SK-N-SH (cell line): ENCODE results near the gene PKNOX1. TPM values are rescaled to one million over a fixed set of nuclear protein-coding genes. Genes with fewer than 3 reads are reported as not detected.

Experiments used
- CTCF ChIA-PET: fragments of 300-600, 350-600 bp; formaldehyde crosslinking; extraction: SDS; loops from one replicate; lab custom pipeline; 2021; lab: Yijun Ruan, JAX
- POLR2A ChIA-PET: fragments of 350-600 bp; sonication (Branson Sonifier 250); formaldehyde crosslinking; extraction: SDS; loops from one replicate; lab custom pipeline; 2020; ENCODE audit warnings: antibody characterized with exemption, inconsistent platforms; lab: Yijun Ruan, JAX
- DNase-seq: peaks from one replicate; pipeline ENCODE4 v3.0.0; 2012
- H2AFZ ChIP-seq: fragments of 200-600 bp; sonication (generic); 2 replicates; pipeline ENCODE4 v1.8.1; 2016; ENCODE audit warnings: antibody characterized with exemption, mild to moderate bottlenecking, low read depth
- H3F3A ChIP-seq: fragments of 200-600 bp; sonication (generic); replicated peaks from 2 replicates; pipeline ENCODE3; 2016; ENCODE audit warnings: antibody characterized with exemption, mild to moderate bottlenecking; ENCODE audit not compliant: insufficient read depth
- H3K27ac ChIP-seq, 2 experiments: fragments of 200-500 bp in 1 of 2; fragments of 200-600 bp in 1 of 2; sonication (Bioruptor generic) in 1 of 2; sonication (generic), shearing (Covaris generic) in 1 of 2; 2 replicates each; pipeline versions ENCODE4 v1.5.1 to v1.6.1; 2014 to 2016; ENCODE audit warnings: low read depth in 2 of 2, inconsistent platforms in 1 of 2, low read length in 1 of 2, mild to moderate bottlenecking in 1 of 2, mixed read lengths in 1 of 2
- H3K27me3 ChIP-seq: fragments of 200-600 bp; sonication (generic), shearing (Covaris generic); 2 replicates; pipeline ENCODE4 v1.6.1; 2016; ENCODE audit warnings: mixed run types; ENCODE audit not compliant: insufficient read depth
- H3K36me3 ChIP-seq, 2 experiments: fragments of 200-500 bp in 1 of 2; fragments of 200-600 bp in 1 of 2; sonication (Bioruptor generic) in 1 of 2; sonication (generic) in 1 of 2; replicated peaks in 1 of 2; 2 replicates each; pipeline versions ENCODE3 to v1.5.1; 2014 to 2016; ENCODE audit warnings: low read length in 1 of 2, mild to moderate bottlenecking in 1 of 2; ENCODE audit not compliant: insufficient read depth in 2 of 2, control insufficient read depth in 1 of 2
- H3K4me1 ChIP-seq, 2 experiments: fragments of 200-500 bp in 1 of 2; fragments of 200-600 bp in 1 of 2; sonication (Bioruptor generic) in 1 of 2; sonication (generic), shearing (Covaris generic) in 1 of 2; 2 replicates each; pipeline versions ENCODE4 v1.5.1 to v1.6.1; 2014 to 2016; ENCODE audit warnings: low read depth in 1 of 2, low read length in 1 of 2, mixed run types in 1 of 2; ENCODE audit not compliant: insufficient read depth in 2 of 2, control insufficient read depth in 1 of 2
- H3K4me2 ChIP-seq: fragments of 200-600 bp; sonication (generic), shearing (Covaris generic); 2 replicates; pipeline ENCODE4 v1.6.1; 2017; ENCODE audit warnings: mixed run types
- H3K4me3 ChIP-seq, 2 experiments: fragments of 200-500 bp in 1 of 2; fragments of 200-600 bp in 1 of 2; sonication (Bioruptor generic) in 1 of 2; sonication (generic), shearing (Covaris generic) in 1 of 2; 2 replicates each; pipeline versions ENCODE4 v1.5.1 to v1.8.1; 2014 to 2016; ENCODE audit warnings: low read depth in 2 of 2, inconsistent platforms in 1 of 2, low read length in 1 of 2, mild to moderate bottlenecking in 1 of 2, mixed read lengths in 1 of 2, moderate library complexity in 1 of 2
- H3K79me2 ChIP-seq: fragments of 200-600 bp; sonication (generic); 2 replicates; pipeline ENCODE4 v1.8.1; 2017; ENCODE audit warnings: mild to moderate bottlenecking; ENCODE audit not compliant: insufficient read depth
- H3K9ac ChIP-seq: fragments of 200-600 bp; sonication (generic); 2 replicates; pipeline ENCODE4 v1.6.1; 2017; ENCODE audit warnings: mixed run types
- H3K9me2 ChIP-seq: fragments of 200-600 bp; sonication (generic); 2 replicates; pipeline ENCODE4 v1.6.1; 2017; ENCODE audit warnings: mixed run types
- H3K9me3 ChIP-seq: fragments of 200-600 bp; sonication (generic); 2 replicates; pipeline ENCODE4 v1.6.1; 2017; ENCODE audit warnings: mixed run types, mild to moderate bottlenecking, moderate library complexity
- H4K20me1 ChIP-seq: fragments of 200-600 bp; sonication (generic); 2 replicates; pipeline ENCODE4 v1.6.1; 2017; ENCODE audit warnings: mild to moderate bottlenecking, mixed run types; ENCODE audit not compliant: insufficient read depth
- CHD2 ChIP-seq: fragments of 150-350 bp; IDR thresholded peaks from 2 replicates; pipeline ENCODE4 v1.6.1; 2018; ENCODE audit warnings: low read length; ENCODE audit not compliant: partially characterized antibody
- EP300 ChIP-seq, 2 experiments: IDR thresholded peaks; 2 replicates each; pipeline versions ENCODE4 v1.4.0 to v1.6.1; 2012; ENCODE audit warnings: borderline replicate concordance in 1 of 2, low read depth in 1 of 2, low read length in 1 of 2
- EZH2phosphoT487 ChIP-seq: fragments of 200-600 bp; sonication (generic); IDR thresholded peaks from 2 replicates; pipeline ENCODE4 v1.6.1; 2017; ENCODE audit warnings: low read depth, mixed run types, mild to moderate bottlenecking, antibody characterized with exemption, moderate library complexity, borderline replicate concordance
- FOXJ3 ChIP-seq: sonication (generic); formaldehyde crosslinking; IDR thresholded peaks from 2 replicates; pipeline ENCODE4 v1.5.1; 2020; ENCODE audit warnings: mild to moderate bottlenecking, missing genetic modification reagents
- FOXM1 ChIP-seq: IDR thresholded peaks from 2 replicates; pipeline ENCODE4 v1.4.0; 2012; ENCODE audit warnings: low read depth, mild to moderate bottlenecking
- GABPA ChIP-seq: IDR thresholded peaks from 2 replicates; pipeline ENCODE4 v1.4.0; 2012; ENCODE audit warnings: low read depth, mild to moderate bottlenecking
- GATA2 ChIP-seq: sonication (generic); formaldehyde crosslinking; IDR thresholded peaks from 2 replicates; pipeline ENCODE4 v1.5.0; 2020; ENCODE audit warnings: mild to moderate bottlenecking, missing genetic modification reagents
- NFIC ChIP-seq: IDR thresholded peaks from 2 replicates; pipeline ENCODE4 v1.4.0; 2012; ENCODE audit warnings: borderline replicate concordance
- NRF1 ChIP-seq: IDR thresholded peaks from 2 replicates; pipeline ENCODE4 v1.6.1; 2012; ENCODE audit warnings: low read depth, mild to moderate bottlenecking, low read length
- POLR2AphosphoS5 ChIP-seq: IDR thresholded peaks from 2 replicates; pipeline ENCODE4 v1.6.1; 2012; ENCODE audit warnings: low read depth, low read length
- RAD21 ChIP-seq: IDR thresholded peaks from 2 replicates; pipeline ENCODE4 v1.6.1; 2012; ENCODE audit warnings: mild to moderate bottlenecking, low read length
- RFX5 ChIP-seq: IDR thresholded peaks from 2 replicates; pipeline ENCODE4 v1.6.1; 2012; ENCODE audit warnings: mild to moderate bottlenecking, improper control_type of control experiment, low read length
- SIN3A ChIP-seq: IDR thresholded peaks from 2 replicates; pipeline ENCODE4 v1.6.1; 2012; ENCODE audit warnings: low read depth, mild to moderate bottlenecking, low read length, moderate library complexity, borderline replicate concordance
- SMC3 ChIP-seq: IDR thresholded peaks from 2 replicates; pipeline ENCODE4 v1.6.1; 2012; ENCODE audit warnings: low read depth, low read length, improper control_type of control experiment
- TAF1 ChIP-seq: IDR thresholded peaks from 2 replicates; pipeline ENCODE4 v1.6.1; 2012; ENCODE audit warnings: low read depth, mild to moderate bottlenecking, low read length, moderate library complexity, borderline replicate concordance
- TCF12 ChIP-seq: IDR thresholded peaks from 2 replicates; pipeline ENCODE4 v1.4.0; 2012
- TEAD4 ChIP-seq: IDR thresholded peaks from 2 replicates; pipeline ENCODE4 v1.4.0; 2012; ENCODE audit warnings: mild to moderate bottlenecking, borderline replicate concordance; ENCODE audit not compliant: insufficient read depth
- WGBS: methylation state at CpG from one replicate; pipeline ENCODE4 v1.1.6; 2017; ENCODE audit warnings: low lambda C conversion rate; 5-methylcytosine and 5-hydroxymethylcytosine counted together
- polyA plus RNA-seq, 3 experiments: library from polyadenylated mRNA; depleted of rRNA; stranded (reverse); fragments of >200 nt; gene quantifications; 2 replicates each; pipeline ENCODE4 v1.2.3, GENCODE V29; 2012
- TF ChIP-seq, protein P1 (sequence below): IDR thresholded peaks from 2 replicates; pipeline ENCODE4 v1.4.0; 2012; ENCODE audit warnings: low read depth, borderline replicate concordance
- TF ChIP-seq, protein P2 (sequence below): fragments of 150-350 bp; IDR thresholded peaks from 2 replicates; pipeline ENCODE4 v1.6.1; 2016; ENCODE audit warnings: mild to moderate bottlenecking, low read depth, low read length
- TF ChIP-seq, protein P3 (sequence below): IDR thresholded peaks from 2 replicates; pipeline ENCODE4 v1.4.0; 2012; ENCODE audit warnings: low read depth
- TF ChIP-seq, protein P4 (sequence below): fragments of 200-600 bp; sonication (generic); IDR thresholded peaks from 2 replicates; pipeline ENCODE4 v1.6.1; 2017; ENCODE audit warnings: antibody characterized with exemption, mild to moderate bottlenecking, moderate library complexity
- TF ChIP-seq, protein P5 (sequence below): IDR thresholded peaks from 2 replicates; pipeline ENCODE4; 2012
- TF ChIP-seq, protein P6 (sequence below): IDR thresholded peaks from 2 replicates; pipeline ENCODE4 v1.4.0; 2012; ENCODE audit warnings: low read depth, borderline replicate concordance

Gene PKNOX1
- polyA plus RNA-seq, 1 of the 3 experiments (the other 2 are of a cell fraction) = 21.7 TPM

DNA sequence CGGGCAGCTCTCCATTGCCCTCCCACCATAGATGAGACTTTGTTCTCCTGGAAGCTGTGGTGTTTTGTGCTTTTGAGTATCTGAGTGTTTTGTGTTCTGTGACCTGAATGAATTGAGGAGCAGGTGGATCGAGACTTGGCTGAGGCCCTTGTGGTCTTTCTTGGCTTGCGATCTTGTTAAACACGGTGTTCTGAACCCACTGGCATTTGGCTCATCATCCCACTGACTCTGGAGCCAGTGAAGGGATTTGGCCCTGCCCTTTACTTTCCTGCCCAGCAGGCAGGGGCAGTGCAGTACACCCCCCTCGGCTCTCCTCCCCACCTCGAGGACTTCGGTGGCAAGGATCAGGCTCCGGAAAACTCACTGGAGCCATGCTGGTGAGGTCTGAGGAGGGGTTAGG lies 30.6 kb downstream of the PKNOX1 start:
- no peak overlapping the region for H2AFZ ChIP-seq
- no peak overlapping the region for H3K4me2 ChIP-seq
- WGBS = 84% methylated on average over 8 of the region's 8 CpGs
- H3K4me1 ChIP-seq = peaks cover 0 to 3% of the 10 kb centered on the region in 2 experiments; a peak in 1 of 4 replicates
- POLR2A ChIA-PET = no interaction called here
- H4K20me1 ChIP-seq = no peaks in the 10 kb centered on the region
- H3K9ac ChIP-seq = no peak overlapping the region
- CTCF ChIA-PET = no interaction called here
- no peaks in the 10 kb centered on the region for H3F3A ChIP-seq
- DNase-seq = no peak
- no peaks in the 10 kb centered on the region for H3K79me2 ChIP-seq
- H3K36me3 ChIP-seq = peaks cover under 1 to 7% of the 10 kb centered on the region in 2 experiments
- H3K4me3 ChIP-seq = no peak overlapping the region
- TF ChIP-seq FOXJ3 (CRISPR knock-in tag) (no peak), RAD21 (no peak), TCF12 (no peak), POLR2AphosphoS5 (no peak), GATA2 (CRISPR knock-in tag) (no peak), NRF1 (no peak), CHD2 (no peak), FOXM1 (no peak), EZH2phosphoT487 (no peak), GABPA (no peak)
- TF ChIP-seq, protein P1, sequence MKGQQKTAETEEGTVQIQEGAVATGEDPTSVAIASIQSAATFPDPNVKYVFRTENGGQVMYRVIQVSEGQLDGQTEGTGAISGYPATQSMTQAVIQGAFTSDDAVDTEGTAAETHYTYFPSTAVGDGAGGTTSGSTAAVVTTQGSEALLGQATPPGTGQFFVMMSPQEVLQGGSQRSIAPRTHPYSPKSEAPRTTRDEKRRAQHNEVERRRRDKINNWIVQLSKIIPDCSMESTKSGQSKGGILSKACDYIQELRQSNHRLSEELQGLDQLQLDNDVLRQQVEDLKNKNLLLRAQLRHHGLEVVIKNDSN = no peak
- TF ChIP-seq, protein P2, sequence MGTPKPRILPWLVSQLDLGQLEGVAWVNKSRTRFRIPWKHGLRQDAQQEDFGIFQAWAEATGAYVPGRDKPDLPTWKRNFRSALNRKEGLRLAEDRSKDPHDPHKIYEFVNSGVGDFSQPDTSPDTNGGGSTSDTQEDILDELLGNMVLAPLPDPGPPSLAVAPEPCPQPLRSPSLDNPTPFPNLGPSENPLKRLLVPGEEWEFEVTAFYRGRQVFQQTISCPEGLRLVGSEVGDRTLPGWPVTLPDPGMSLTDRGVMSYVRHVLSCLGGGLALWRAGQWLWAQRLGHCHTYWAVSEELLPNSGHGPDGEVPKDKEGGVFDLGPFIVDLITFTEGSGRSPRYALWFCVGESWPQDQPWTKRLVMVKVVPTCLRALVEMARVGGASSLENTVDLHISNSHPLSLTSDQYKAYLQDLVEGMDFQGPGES = no peak
- TF ChIP-seq, protein P3, sequence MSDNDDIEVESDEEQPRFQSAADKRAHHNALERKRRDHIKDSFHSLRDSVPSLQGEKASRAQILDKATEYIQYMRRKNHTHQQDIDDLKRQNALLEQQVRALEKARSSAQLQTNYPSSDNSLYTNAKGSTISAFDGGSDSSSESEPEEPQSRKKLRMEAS = no peak
- TF ChIP-seq, protein P4, sequence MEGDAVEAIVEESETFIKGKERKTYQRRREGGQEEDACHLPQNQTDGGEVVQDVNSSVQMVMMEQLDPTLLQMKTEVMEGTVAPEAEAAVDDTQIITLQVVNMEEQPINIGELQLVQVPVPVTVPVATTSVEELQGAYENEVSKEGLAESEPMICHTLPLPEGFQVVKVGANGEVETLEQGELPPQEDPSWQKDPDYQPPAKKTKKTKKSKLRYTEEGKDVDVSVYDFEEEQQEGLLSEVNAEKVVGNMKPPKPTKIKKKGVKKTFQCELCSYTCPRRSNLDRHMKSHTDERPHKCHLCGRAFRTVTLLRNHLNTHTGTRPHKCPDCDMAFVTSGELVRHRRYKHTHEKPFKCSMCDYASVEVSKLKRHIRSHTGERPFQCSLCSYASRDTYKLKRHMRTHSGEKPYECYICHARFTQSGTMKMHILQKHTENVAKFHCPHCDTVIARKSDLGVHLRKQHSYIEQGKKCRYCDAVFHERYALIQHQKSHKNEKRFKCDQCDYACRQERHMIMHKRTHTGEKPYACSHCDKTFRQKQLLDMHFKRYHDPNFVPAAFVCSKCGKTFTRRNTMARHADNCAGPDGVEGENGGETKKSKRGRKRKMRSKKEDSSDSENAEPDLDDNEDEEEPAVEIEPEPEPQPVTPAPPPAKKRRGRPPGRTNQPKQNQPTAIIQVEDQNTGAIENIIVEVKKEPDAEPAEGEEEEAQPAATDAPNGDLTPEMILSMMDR = no peak
- H3K9me2 ChIP-seq = no peaks in the 10 kb centered on the region
- H3K27me3 ChIP-seq = no peaks in the 10 kb centered on the region
- H3K27ac ChIP-seq = no peak overlapping the region
- no peaks in the 10 kb centered on the region for H3K9me3 ChIP-seq

DNA sequence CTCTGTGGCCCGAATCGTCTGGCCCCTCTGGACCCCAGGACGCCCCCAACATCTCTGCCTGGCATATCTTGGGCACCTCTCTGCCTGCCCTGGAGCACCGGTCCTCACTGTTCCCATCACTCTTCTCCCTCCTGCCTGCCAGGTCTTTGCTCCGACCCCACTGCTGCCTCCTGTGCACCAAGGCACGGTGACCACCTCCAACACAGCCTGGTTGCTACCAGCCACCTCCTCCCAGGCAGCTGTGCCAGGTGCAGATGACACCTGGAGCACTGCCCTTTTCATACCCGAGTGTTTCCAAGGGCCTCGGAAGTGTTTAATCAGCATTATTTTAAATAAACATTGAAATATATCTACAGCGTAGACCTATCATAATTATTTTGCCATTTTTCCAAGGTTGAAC lies 31.3 kb downstream of the PKNOX1 start:
- Histone ChIP-seq H3K27ac (no peak overlapping the region), H3K9me2 (no peaks in the 10 kb centered on the region), H2AFZ (no peak overlapping the region), H3K79me2 (no peaks in the 10 kb centered on the region), H3K4me3 (no peak overlapping the region), H3K36me3 (peaks cover 2 to 4% of the 10 kb centered on the region in 2 experiments), H3K4me1 (peaks cover 0 to 3% of the 10 kb centered on the region in 2 experiments; a peak in 1 of 4 replicates), H3F3A (no peaks in the 10 kb centered on the region), H3K9ac (no peak overlapping the region), H3K9me3 (no peaks in the 10 kb centered on the region), H3K27me3 (no peaks in the 10 kb centered on the region), H3K4me2 (no peak overlapping the region), H4K20me1 (no peaks in the 10 kb centered on the region)
- WGBS = 84% methylated on average over 9 of the region's 9 CpGs
- ChIA-PET CTCF (interaction anchor here (1.2 kb wide), 1 partner anchor 25 kb away, joined by 3 read pairs; no protein-coding TSS in a partner anchor), POLR2A (no interaction called here)
- TF ChIP-seq SMC3 (no peak), CHD2 (no peak), TEAD4 (no peak), EP300 (IDR thresholded peaks at IDR 0.05; ENCODE audit: borderline replicate concordance in 1 of 2, low read depth in 1 of 2, low read length in 1 of 2) (no peak), TCF12 (no peak), TAF1 (no peak), NFIC (no peak), SIN3A (no peak), RFX5 (no peak)
- TF ChIP-seq, protein P5, sequence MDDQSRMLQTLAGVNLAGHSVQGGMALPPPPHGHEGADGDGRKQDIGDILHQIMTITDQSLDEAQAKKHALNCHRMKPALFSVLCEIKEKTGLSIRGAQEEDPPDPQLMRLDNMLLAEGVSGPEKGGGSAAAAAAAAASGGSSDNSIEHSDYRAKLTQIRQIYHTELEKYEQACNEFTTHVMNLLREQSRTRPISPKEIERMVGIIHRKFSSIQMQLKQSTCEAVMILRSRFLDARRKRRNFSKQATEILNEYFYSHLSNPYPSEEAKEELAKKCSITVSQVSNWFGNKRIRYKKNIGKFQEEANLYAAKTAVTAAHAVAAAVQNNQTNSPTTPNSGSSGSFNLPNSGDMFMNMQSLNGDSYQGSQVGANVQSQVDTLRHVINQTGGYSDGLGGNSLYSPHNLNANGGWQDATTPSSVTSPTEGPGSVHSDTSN = no peak
- TF ChIP-seq, protein P6, sequence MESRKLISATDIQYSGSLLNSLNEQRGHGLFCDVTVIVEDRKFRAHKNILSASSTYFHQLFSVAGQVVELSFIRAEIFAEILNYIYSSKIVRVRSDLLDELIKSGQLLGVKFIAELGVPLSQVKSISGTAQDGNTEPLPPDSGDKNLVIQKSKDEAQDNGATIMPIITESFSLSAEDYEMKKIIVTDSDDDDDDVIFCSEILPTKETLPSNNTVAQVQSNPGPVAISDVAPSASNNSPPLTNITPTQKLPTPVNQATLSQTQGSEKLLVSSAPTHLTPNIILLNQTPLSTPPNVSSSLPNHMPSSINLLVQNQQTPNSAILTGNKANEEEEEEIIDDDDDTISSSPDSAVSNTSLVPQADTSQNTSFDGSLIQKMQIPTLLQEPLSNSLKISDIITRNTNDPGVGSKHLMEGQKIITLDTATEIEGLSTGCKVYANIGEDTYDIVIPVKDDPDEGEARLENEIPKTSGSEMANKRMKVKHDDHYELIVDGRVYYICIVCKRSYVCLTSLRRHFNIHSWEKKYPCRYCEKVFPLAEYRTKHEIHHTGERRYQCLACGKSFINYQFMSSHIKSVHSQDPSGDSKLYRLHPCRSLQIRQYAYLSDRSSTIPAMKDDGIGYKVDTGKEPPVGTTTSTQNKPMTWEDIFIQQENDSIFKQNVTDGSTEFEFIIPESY = no peak
- no peak for DNase-seq
